NK-92 (cell line): Measurements from ENCODE around the gene JAGN1.
"Not testable (repeated sequence)": the region's sequence is repeated elsewhere in the genome, so short reads cannot be mapped to it uniquely, and the experiment has no call there.

Source experiments
- DNase-seq: peaks from one replicate; lab custom pipeline; 2025; ENCODE audit not compliant: unreplicated experiment; lab: John Stamatoyannopoulos, UW

JAGN1 gene

DNA sequence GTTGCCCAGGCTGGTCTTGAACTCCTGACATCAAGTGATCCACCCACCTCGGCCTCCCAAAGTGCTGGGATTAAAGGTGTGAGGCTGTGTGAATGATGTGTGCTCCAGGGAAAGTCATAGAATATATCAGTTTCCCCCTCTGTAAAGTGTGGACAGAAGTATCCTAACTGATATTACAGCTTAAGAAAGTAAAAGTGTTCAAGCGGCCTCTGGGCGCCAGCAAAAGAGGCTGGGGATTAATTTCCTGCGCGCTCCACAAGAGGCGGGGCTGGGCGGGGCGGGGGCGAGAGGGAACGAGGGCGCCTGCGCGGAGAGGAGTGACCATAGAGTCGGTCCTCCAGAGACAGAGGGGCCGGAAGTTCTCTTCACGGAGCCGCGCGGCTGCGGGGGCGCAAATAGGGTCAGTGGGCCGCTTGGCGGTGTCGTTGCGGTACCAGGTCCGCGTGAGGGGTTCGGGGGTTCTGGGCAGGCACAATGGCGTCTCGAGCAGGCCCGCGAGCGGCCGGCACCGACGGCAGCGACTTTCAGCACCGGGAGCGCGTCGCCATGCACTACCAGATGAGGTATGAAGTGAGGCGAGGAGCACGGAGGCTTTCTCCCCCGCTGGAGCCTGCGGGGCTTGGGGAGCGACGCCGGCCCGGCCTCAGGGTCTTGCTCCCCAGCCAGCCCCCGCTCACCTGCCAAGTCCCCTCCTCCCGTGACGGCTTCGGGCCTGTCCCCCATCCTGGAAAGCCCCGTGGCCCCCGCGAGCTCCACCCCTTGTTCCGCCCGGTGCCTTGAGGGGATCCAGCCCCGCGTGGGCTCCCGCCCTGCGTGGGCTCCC lies at the start of gene JAGN1:
TSS of gene JAGN1 (plus strand) at position 362 of the 823 bp plus-strand sequence. CDS start at position 475, 113 bp downstream.
- peak; percentile 61 for DNase-seq

DNA sequence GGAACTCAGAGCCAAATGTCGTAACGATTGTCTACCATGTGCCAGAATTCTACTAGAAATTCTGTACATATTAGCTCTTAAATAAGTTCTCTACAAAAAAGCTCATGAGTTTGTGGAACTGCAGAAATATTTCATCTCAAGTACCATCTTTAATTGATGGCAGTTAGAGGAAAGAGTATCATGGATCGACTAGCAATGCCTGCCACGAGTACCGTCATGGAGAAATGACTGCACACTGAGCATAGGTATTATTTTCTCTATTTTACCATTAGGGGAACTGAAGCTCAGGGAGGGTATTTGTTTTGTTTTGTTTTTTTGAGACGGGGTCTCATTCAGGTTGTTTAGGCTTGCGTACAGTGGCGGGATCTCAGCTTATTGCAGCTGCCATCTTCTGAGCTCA lies 49.4 kb upstream of the JAGN1 start:
- DNase-seq: no peak

DNA sequence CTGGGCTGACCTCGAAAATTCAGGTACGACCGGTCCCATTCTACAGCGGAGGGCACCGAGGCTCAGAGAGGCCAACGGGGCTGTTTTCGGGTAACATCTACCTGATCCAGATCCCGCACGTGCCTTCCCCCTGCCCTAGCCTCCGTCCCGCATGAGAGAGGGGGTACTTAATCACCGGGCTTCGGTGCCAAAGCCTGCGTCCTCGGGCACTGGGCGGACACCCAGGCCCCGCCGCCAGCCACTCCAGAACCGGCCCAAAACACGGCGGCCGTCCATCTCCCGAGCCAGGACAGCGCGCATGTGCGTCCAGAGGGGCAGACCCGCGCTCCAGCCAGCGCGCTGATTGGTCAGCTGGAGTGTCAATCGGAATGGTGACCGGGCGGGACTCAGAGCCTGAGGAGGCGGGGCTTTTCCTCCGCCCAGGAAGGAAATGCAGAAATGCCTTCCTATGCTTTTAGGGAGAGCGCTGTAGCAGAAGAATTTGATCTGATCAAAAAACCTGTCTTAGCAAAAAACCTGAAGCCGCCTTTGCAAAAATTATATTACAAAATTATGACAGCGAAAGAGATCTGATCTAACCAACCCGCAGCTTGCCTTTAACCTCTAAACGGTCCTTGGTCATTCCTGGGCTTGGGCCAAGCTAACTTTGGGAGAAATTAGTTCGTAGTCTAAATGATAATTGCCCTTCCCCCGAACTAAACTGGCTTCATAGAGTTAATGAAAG lies 46.5 kb upstream of the JAGN1 start, which contains the start of gene RPUSD3:
TSS of gene RPUSD3 (minus strand) at position 294 of the 724 bp plus-strand sequence. CDS start at position 276, 18 bp downstream.
- peak; percentile 69 for DNase-seq

DNA sequence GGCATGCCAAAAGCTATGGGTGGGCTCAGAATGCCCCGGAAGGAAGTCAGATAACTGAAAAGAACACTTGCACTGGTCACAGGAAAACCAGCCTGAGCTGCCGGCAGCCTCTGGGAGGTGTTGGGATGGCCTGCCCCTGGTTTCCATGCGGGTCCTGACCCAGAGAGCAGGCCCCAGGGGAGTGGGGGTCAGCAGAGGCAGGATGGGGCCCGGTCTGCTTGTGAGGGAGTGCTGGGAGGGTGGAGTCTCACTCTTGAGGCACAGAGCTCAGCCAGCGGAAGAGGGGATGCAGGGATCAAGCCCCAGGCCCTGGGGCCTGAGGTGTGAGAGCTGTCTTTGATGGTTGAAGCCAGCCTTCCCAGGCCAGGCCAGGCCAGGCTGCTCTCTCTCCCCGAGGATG lies 44.2 kb upstream of the JAGN1 start:
- no peak for DNase-seq

DNA sequence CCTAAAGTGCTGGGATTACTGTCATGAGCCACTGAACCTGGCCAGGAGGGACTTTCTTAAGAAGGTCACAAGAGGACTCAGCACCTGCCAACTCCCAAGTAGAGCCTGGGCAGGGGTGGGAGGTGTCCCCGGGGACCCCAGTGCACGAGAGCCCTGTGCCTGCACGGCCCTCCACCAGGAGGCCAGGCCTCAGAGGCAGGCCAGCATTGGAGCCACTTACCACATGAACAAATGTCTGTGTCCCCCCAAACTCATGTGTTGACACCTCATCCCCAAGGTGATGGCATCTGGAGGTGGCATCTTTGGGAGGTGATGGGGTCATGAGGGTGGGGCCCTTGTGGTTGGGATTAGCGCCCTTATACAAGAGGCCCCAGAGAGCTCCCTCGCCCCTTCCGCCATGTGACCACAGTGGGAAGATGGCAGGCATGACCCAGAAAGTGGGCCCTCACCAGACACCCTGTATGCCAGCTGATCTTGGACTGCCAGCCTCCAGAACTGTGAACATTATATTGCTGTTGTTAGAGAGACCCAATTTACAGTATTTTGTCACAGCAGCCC lies 43.4 kb upstream of the JAGN1 start:
- no peak for DNase-seq

DNA sequence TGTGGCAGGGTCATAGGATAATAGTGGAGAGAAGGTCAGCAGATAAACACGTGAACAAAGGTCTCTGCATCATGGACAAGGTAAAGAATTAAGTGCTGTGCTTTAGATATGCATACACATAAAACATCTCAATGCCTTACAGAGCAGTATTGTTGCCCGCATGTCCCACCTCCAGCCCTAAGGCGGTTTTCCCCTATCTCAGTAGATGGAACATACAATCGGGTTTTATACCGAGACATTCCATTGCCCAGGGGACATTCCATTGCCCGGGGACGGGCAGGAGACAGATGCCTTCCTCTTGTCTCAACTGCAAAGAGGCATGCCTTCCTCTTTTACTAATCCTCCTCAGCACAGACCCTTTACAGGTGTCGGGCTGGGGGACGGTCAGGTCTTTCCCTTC lies 42.5 kb upstream of the JAGN1 start:
- not testable (repeated sequence) for DNase-seq

DNA sequence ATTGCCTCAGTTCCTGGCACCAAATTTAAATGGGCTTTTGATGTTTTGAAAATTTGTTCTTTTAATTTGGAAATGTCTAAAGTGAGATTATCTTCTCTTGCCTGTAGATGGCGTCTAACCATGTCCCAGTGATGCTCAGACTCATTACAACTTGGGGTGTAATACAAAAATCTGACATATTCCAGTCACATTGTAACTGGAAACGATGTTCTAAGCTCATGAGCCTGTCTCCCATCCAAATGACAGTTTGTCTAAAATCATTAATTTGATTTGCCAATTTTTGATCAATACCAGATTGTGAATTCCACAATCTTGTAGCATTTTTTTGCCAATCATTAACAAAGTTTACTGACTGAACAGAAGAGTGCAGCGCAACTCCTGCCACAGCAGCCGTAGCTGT lies 41.5 kb upstream of the JAGN1 start:
- not testable (repeated sequence) for DNase-seq

DNA sequence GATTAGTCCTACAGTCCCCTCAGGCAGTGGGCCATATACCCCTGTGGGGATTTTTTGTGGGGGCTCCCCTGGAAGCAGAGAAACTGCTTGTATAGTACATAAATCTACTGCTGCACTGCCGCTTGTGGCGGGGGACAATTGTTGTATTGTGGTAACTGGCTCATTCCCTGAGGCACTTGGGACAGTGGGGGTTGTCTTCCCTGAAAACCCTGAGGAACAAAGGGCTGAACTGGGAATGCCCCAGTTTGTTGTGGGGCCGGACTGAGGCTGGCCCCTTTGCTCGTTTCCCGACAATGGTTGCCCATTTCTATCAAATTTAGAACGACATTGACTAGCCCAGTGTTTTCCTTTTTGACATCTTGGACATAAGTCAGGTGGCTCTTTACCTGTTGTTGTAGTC lies 39.0 kb upstream of the JAGN1 start:
- DNase-seq: not testable (repeated sequence)

DNA sequence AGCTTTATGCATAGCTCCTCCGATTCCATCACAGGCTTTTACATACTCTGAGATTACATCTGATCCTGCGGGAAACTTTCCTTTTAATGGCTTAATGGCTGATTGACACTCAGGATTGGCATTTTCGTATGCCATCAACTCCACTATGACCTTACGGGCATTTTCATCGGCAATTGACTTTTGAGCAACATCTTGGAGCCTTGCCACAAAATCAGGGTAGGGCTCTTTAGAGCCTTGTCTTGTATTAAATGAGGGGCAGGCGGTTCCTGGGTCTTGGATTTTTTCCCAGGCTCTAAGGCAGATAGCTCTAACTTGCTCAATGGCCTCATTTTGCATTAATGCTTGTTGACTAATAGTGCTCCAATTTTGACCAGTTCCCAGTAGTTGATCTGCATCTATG lies 38.5 kb upstream of the JAGN1 start:
- not testable (repeated sequence) for DNase-seq

DNA sequence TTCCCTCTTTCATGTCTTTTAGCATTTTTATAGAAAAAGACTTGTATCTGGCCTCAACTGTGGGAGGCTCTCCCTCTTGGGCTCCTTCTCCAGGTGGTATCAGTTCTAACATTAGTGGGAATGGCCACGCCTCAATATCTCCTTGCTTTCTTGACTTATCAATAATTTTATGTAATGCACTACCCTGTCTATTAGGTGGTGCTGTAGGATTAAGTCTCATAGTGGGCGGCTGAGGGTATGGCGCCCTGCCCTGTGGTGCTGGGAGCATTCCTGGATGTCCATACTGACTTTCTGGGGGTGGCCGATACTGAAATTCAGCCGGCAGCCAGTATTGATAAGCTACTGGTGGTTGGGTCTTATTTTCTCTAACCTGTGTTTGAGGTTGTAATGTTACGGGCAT lies 37.9 kb upstream of the JAGN1 start:
- no peak for DNase-seq

DNA sequence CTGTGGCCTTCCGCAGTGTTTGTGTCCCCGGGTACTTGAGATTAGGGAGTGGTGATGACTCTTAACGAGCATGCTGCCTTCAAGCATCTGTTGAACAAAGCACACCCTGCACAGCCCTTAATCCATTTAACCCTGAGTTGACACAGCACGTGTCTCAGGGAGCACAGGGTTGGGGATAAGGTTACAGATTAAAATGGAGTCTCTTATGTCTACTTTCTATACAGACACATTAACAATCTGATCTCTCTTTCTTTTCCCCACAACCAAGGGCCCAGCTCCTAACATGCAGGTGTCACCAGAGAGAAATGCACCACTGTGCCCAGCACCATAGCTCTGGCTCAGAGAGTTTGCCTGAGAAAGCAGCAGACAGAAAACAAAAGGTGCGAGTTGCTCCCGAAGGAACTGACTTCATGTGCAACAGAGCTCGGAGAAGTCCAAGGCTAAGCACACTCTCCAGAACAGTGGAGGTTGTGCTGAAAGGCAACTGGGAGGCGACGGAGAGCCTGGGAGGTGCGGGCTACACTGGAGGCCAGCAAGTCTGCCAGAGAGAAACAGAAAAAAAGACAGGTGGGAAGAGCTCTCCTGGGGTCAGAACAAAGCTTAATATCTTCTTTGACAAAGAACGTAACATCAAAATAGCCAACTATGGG lies 36.0 kb upstream of the JAGN1 start:
- DNase-seq: not testable (repeated sequence)

DNA sequence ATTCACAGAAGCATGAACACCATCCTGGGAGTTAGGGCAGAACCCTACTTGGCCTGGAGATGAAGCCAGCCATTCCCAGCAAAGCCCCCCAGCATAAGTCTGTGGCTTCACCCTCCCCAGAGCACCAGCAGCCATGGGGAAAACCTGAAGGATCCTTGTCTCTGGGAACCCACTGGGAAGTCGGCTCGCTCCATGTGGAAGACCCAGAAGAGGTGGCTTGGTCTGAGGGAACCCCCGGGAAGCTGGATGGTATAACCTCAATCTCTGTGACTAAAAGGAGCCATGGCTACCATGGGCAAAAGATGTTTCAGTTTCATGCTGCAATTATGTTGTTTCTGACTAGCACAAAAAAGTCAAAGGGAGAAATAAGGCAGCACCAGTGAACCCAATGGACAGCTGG lies 34.8 kb upstream of the JAGN1 start:
- no peak for DNase-seq

DNA sequence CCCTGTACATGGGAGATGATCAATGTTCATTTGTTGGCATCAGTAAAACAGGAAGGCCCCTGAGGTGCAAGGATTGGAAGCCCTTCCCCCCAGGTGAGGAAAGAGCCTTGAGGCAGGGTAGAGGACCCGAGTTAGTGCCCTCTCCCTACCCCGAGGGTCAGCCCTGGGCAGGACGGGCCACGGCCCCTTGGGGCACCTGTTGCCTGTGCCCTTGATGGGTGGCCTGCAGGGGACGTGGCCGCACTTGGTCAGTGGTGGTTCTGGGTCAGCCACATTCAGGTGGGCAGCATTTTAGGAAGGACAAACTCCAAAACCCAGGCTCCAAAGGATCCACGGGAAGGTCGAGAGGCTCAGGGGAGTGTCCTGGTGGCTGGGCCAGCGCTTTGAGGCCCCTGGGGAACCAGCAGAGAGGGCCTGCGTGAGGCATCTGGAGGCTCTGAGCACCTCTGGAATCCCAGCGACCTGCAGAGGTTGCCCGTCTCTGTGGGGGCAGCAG lies 30.8 kb upstream of the JAGN1 start:
- DNase-seq: no peak

DNA sequence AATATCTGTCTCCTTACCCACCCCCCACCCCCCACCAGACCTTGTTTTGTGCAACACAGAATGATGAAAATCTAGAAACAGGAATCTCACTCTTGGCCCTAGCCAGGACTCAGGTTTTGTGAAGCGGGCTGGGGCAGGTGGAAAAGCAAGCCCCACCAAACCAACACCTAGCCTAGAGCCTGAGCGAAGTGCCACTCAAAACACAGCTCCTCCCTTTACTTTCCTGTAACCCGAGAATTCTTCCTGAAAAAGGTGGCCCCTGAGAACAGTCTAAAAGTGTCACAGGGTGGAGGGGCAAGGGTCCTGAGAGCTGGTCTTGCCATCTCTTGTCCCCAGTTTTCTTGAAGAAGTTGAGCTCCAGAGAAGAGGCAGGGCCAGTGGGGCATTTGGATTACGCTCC lies 29.2 kb upstream of the JAGN1 start:
- no peak for DNase-seq

DNA sequence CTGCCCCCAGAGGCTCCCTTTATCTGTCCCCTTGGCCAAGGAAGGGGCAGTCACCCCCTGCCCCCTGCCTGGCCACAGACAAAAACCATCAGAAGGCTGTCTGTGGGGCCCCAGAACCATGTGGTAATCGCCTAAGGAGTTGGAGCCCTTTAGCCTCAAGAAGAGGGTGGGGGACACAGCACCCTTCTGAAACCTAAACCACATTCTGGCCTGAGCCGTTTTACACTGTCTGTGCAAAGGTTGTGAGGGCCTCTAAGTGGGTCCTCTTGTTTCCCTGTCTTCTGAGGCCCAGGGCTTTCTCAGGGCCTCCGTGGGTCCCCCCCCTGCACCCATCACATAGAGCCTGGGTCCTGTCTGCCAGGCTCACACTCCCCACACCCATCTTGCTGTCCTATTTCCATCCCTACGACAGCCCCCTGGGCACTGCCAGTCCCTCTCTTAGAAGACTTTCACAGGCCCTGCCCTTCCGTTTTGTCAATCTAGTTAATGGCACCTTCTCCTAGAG lies 28.7 kb upstream of the JAGN1 start:
- DNase-seq: no peak

DNA sequence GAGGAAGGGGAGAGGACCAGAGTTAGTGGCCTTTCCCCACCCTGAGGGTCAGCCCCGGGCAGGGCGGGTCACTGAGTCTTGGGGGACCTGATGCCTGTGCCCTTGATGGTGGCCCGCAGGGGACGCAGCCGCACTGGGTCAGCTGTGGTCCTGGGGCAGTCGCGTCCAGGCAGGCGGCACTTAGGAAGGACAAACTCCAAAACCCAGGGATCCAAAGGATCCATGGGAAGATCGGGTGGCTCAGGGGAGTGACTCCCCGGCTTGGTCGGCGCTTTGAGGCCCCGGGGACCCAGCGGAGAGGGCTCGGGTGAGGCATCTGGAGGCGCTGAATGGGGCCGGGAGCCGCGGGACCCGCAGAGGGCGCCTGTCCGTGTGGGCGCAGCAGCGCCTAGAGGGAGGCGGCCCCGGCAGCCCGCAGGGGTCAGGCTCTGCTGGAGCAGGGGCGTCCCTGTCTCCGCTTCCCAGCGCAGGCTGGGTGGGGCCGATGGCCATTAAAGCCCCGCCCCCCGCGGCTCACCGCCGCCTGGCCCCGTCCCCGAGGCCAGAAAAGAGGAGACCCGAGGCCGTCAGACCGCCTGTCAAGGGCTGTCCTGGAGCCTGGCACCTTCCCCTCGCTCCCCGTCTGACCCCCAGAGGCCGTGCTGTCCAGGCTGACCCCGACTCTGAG lies 27.9 kb upstream of the JAGN1 start:
- DNase-seq: no peak

DNA sequence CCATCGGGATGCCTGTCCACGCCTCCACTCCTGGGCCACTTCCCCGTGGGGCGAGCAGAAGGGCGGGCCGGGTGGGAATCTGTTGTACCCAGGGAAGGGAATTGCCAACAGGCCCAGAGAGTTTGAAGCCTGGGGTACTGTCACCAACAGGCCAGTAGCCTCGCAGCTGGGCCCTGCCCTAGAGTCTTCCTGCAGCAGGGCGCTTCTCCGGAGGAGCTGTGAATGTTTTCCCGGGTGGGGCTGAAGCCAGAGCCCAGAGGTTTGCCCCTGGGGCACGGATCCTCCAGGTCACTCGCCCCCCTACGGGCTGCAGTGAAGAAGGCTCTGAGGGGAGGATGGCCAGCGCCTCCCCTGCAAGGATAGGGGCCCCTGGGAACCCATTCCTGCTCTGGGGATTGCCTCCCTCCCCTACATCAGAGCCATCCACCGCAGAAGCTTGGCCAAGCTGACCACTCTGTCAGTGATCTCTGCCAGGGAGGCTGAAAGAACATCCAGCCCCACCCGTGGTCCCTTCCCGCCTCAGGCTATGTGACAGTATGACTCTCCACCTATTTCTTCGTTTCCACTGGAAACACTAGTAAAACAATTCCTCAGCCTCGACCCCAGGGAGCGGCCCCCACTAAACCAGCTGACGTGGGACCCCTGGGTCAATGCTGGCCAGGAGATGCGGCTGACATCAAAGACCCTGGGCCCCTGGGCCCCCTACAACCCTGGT lies 27.2 kb upstream of the JAGN1 start:
- no peak for DNase-seq

DNA sequence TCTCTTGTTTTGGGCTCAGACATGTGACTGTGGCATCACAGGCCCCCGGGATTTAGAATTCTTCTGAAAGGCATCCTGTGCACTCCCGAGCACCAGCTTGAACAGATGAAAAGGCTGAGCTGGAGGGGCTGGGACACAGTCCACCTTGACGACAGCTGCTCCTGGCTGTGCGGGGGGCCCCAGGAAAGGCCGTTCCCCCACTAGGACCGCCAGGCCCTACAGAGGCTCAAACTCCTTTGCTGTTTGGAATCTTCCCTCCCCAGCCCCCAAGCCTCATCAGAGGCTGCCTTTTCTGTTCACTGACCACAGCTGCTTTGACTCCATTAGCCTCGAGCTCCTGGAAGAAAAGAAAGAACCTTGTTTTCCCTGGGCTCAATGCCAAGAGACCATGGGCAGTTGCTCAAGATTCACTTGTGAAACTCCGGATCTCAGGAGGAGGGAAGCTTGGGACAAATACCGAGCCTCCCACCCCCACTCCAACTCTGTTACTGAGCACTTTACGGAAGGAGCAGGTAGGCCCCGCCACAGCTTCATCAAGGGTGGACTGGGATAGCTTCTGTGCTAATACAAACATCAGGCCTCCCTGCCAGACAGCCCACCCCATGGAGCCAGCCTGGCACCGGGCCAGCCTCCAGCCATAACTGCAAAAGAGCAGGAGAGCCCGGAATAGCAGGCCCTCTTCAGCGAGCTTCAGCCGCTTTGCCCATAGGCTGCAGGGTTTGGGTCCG lies 26.0 kb upstream of the JAGN1 start:
- no peak for DNase-seq

DNA sequence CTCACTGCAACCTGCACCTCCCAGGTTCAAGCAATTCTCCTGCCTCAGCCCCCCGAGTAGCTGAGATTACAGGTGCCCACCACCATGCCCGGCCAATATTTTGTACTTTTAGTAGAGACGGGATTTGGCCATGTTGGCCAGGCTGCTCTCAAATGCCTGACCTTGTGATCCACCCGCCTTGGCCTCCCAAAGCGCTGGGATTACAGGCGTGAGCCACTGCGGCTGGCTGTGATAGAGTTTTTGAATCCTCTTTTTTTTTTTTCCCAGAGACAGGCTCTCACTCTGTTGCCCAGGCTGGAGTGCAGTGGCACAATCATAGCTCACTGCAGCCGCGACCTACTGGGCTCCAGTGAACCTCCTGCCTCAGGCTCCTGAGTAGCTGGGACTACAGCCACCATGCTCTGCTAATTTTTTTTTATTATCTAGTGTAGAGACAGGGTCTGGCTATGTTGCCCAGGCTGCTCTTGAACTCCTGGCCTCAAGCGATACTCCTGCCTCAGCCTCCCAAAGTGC lies 25.2 kb upstream of the JAGN1 start:
- not testable (repeated sequence) for DNase-seq
